Measurements from ENCODE around the gene PDE11A. TPM values are rescaled to one million over a fixed set of nuclear protein-coding genes. Genes with fewer than 3 reads are reported as not detected.

The PDE11A gene
- total RNA-seq, 1 donor from 2014 or later = 1.2 TPM

GRCh38 chr2:177759443-177759842 lies 313.1 kb downstream of the PDE11A start:
- TF ChIP-seq CTCF (conservative IDR thresholded peaks at IDR 0.05; ENCODE audit: low read depth, low read length) = no peak
- no peak for DNase-seq (ENCODE audit: low read depth)
- no peak overlapping the region for H3K4me3 ChIP-seq (ENCODE audit: low read depth, low read length)

- no peak overlapping the region for H3K4me3 ChIP-seq (ENCODE audit: low read depth, low read length)
- no peak for DNase-seq (ENCODE audit: low read depth)
- TF ChIP-seq CTCF (conservative IDR thresholded peaks at IDR 0.05; ENCODE audit: low read depth, low read length) = peak; percentile 73
Measured at GRCh38 chr2:177758591-177759371, 313.8 kb downstream of the PDE11A start.

DNA sequence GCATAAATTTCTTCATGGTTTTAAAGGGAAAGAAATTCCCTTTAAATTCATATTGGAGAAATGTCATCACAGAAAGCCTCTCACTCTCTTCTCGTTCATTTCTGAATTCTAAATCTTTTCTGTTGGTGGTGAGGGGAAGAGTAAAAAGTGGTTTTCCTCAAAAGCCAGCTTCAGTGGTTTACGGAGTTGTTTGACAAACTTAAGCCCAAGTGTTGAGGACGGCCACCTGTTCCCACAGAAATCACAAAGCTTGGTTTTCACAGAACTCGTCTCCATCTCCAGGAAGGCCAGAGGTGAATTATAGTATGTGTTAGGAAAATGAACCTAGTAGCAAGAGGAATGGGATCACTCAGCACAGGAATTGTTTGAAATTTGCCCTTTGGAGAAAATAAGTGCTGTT lies 316.2 kb downstream of the PDE11A start:
- DNase-seq (ENCODE audit: low read depth) = no peak
- H3K4me3 ChIP-seq (ENCODE audit: low read depth, low read length) = no peak overlapping the region
- TF ChIP-seq CTCF (conservative IDR thresholded peaks at IDR 0.05; ENCODE audit: low read depth, low read length) = no peak

GRCh38 chr2:177754492-177754873 lies 318.1 kb downstream of the PDE11A start:
- TF ChIP-seq CTCF (conservative IDR thresholded peaks at IDR 0.05; ENCODE audit: low read depth, low read length) = no peak
- no peak overlapping the region for H3K4me3 ChIP-seq (ENCODE audit: low read depth, low read length)
- no peak for DNase-seq (ENCODE audit: low read depth)

GRCh38 chr2:177753682-177754491 lies 318.7 kb downstream of the PDE11A start:
- TF ChIP-seq CTCF (conservative IDR thresholded peaks at IDR 0.05; ENCODE audit: low read depth, low read length) = no peak
- no peak overlapping the region for H3K4me3 ChIP-seq (ENCODE audit: low read depth, low read length)
- peak; percentile 10 for DNase-seq (ENCODE audit: low read depth)

DNA sequence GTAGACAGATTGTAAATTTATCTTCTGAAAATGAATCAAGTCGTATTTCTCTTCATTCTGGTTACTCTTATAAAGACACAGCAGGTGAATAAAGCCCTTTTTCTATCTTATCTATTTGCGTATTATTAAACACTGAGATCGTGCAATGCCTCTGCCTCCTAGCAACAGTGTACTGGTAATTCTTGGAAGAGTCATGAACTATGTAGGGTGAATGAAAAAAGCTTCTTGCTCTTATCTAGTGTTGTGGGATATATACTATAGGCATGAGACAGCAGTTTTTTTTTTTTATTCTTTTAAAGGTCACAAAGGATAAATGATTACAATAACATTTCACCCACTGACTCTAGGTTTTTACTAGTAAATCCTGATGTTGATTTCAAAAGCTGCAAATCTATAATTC lies 324.2 kb downstream of the PDE11A start:
- no peak for TF ChIP-seq CTCF (conservative IDR thresholded peaks at IDR 0.05; ENCODE audit: low read depth, low read length)
- DNase-seq (ENCODE audit: low read depth) = no peak
- H3K4me3 ChIP-seq (ENCODE audit: low read depth, low read length) = no peak overlapping the region

Measured in epithelial cell of proximal tubule (primary cell).